Adrenal gland (tissue), 5 donors: ENCODE results near the gene SUPT5H.

ENCODE experiments used
- CTCF ChIP-seq, 6 experiments: fragments of 450-650 bp in 4 of 6; fragments of 200-600 bp in 2 of 6; sonication (generic) in 1 of 6; IDR thresholded peaks; 1 replicate in 5 of 6; 2 replicates in 1 of 6; pipeline versions ENCODE4 v1.5.1 to v1.8.0; 2016 to 2021; ENCODE audit warnings: antibody characterized with exemption in 6 of 6, mild to moderate bottlenecking in 2 of 6, moderate library complexity in 1 of 6
- POLR2A ChIP-seq, 2 donors: fragments of 450-650 bp; IDR thresholded peaks; one replicate each; pipeline ENCODE4 v1.6.1; 2017; ENCODE audit warnings: antibody characterized with exemption in 2 of 2, mild to moderate bottlenecking in 2 of 2, moderate library complexity in 1 of 2
- donor health status: DM: no; HTN: no; CAD: no.

- peak; percentile 83 to 99 (median 96) for TF ChIP-seq CTCF (IDR thresholded peaks at IDR 0.05)
- TF ChIP-seq POLR2A (IDR thresholded peaks at IDR 0.05) = no peak
These were observed 33.6 kb upstream of the SUPT5H start for GRCh38 chr19:39411832-39412099.
